ENCODE results near the gene LMOD1.
"Not testable (repeated sequence)": the region's sequence is repeated elsewhere in the genome, so short reads cannot be mapped to it uniquely, and the experiment has no call there.

The LMOD1 gene

DNA sequence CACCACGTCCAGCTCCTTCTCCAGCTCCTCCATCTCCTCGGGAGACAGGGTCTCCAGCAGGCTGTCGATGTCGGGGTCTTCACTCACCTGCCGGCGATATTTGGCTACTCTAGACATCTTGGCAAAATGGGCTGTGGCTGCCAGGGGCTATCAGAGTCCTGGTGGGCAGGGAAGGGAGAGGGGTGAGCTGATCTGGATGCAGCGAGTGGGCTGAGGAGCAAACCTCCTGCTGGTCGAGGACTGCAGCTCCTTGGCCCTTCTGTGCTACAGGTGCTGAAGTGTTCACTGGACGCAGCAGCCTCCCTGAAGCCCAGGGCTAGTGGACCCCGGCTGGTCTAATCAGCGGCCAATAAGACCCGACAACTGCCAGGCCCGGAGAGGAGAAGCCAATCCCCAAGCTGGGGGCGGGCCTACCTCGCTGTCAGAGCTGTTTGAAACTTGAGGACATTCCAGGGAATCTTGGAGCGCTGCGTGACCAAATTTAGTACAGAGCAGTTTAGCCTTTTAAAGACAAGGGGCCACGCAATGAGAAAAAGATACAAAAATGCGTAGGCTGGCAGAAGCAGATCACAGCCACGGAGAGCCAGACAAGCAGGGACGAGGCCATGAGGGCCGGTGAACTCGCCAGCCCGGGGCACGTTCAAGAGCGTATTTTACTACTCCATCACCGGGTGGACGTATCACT lies at the start of gene LMOD1:
TSS of gene LMOD1 (minus strand) at position 325 of the 685 bp plus-strand sequence. CDS start at position 117, 208 bp downstream.
- DNase-seq (ENCODE audit: low read depth in 3 of 3, low spot score in 1 of 3): no peak

- DNase-seq (ENCODE audit: low read depth in 3 of 3, low spot score in 1 of 3): no peak
Observed at GRCh38 chr1:201990427-201990826, 44.1 kb upstream of the LMOD1 start.

GRCh38 chr1:201989354-201990128 lies 43.2 kb upstream of the LMOD1 start:
- no peak for DNase-seq (ENCODE audit: low read depth in 3 of 3, low spot score in 1 of 3)

GRCh38 chr1:201988601-201989000 lies 42.3 kb upstream of the LMOD1 start:
- no peak for DNase-seq (ENCODE audit: low read depth in 3 of 3, low spot score in 1 of 3)

GRCh38 chr1:201985355-201985754 lies 39.0 kb upstream of the LMOD1 start:
- DNase-seq (ENCODE audit: low read depth in 3 of 3, low spot score in 1 of 3): no peak

GRCh38 chr1:201984446-201984845 lies 38.1 kb upstream of the LMOD1 start:
- no peak for DNase-seq (ENCODE audit: low read depth in 3 of 3, low spot score in 1 of 3)

DNA sequence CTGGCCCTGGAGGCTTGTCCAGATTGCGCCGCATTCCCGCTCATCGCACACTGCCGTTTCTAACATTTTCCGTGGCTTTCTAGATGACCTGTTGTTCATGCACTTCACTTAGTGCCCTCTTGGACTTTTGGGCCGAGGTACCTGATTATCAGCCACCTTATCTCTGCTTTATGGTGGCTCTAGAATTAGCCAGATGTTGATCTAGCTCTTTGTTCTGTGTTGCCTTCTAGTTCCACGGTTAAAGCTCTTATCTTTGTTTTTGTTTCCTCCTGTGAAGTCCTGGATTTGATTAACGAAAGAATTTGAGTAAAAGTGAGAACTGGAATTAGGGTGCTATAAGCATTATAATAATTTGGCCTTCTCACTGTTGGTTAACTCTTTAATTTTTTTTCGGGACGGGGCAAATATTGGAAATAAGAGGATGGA lies 37.0 kb upstream of the LMOD1 start:
- no peak for DNase-seq (ENCODE audit: low read depth in 3 of 3, low spot score in 1 of 3)

DNA sequence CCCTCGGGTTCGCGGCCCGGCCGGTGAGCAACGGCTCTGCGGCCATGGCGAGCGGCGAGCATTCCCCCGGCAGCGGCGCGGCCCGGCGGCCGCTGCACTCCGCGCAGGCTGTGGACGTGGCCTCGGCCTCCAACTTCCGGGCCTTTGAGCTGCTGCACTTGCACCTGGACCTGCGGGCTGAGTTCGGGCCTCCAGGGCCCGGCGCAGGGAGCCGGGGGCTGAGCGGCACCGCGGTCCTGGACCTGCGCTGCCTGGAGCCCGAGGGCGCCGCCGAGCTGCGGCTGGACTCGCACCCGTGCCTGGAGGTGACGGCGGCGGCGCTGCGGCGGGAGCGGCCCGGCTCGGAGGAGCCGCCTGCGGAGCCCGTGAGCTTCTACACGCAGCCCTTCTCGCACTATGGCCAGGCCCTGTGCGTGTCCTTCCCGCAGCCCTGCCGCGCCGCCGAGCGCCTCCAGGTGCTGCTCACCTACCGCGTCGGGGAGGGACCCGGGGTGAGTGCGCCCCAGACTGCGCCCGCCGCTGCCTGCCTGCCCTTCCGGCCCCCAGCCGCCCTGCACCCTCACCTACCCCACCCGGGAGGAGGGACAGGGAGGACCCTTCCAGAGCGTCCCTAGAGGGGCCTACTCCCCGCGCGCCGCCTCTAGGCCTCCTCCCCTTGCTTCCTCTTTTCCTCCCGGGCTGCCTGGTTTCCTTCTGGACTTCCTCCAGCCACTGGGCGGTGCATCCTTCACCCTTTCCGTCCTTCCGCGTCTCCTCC lies 36.5 kb upstream of the LMOD1 start, which contains the start of gene RNPEP:
TSS of gene RNPEP (plus strand) at position 26 of the 757 bp plus-strand sequence. CDS start at position 45, 19 bp downstream.
- DNase-seq (ENCODE audit: low read depth in 3 of 3, low spot score in 1 of 3): peak in 2 of 3 donors; percentile 8 to 25

DNA sequence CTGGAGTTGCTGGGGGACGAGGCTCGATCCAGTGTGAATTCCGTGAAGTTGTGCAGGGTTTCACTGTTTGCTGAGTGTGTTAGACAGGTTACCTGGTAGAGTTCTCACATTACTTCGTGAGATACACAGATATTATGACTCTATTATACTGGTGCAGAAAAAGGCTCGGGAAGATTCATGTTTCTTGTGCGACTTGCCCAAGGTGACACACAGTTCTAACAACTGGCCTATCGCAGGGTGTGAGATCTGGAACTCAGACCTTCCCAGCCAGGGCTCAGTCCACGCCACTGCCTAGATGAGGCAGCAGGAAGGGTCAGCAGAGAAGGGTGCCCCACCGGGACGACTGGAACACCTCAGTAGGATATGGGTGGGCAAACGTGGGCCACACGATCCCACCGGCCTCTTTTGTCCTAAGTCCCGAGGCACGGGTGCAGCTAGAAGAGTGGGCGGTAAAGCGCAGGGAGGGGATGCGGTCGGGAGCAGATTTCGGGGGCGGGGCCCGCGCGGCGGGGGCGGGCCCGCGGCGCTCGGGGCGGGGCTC lies 35.8 kb upstream of the LMOD1 start:
- DNase-seq (ENCODE audit: low read depth in 3 of 3, low spot score in 1 of 3): peak in 2 of 3 donors; percentile 42 to 68

GRCh38 chr1:201970334-201971159 lies 24.2 kb upstream of the LMOD1 start:
- no peak for DNase-seq (ENCODE audit: low read depth in 3 of 3, low spot score in 1 of 3)

GRCh38 chr1:201968202-201968925 lies 22.0 kb upstream of the LMOD1 start:
- no peak for DNase-seq (ENCODE audit: low read depth in 3 of 3, low spot score in 1 of 3)

DNA sequence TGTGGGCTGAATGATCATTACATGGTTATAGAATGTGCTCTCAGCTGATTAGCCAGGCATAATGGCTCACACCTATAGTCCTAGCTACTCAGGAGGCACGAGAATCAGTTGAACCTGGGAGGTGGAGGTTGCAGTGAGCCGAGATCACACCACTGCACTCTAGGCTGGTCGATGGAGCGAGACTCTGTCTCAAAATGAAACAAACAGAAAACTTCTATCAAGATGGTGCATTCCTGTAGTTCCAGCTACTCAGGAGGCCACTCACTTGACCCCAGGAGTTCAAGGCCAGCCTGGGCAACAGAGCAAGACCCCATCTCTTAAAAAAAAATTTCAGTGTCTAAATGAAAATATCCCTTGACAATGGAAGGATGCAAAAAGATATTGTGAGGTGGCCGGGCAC lies 19.8 kb upstream of the LMOD1 start:
- DNase-seq (ENCODE audit: low read depth in 3 of 3, low spot score in 1 of 3): no peak

- DNase-seq (ENCODE audit: low read depth in 3 of 3, low spot score in 1 of 3): no peak
Observed at GRCh38 chr1:201964261-201964660, 17.9 kb upstream of the LMOD1 start.

- not testable (repeated sequence) for DNase-seq (ENCODE audit: low read depth in 3 of 3, low spot score in 1 of 3)
Observed at GRCh38 chr1:201962382-201962781, 16.0 kb upstream of the LMOD1 start.

GRCh38 chr1:201958348-201958747 lies 12.0 kb upstream of the LMOD1 start:
- DNase-seq (ENCODE audit: low read depth in 3 of 3, low spot score in 1 of 3): no peak

- no peak for DNase-seq (ENCODE audit: low read depth in 3 of 3, low spot score in 1 of 3)
Observed at GRCh38 chr1:201955729-201956143, 9.4 kb upstream of the LMOD1 start.

- DNase-seq (ENCODE audit: low read depth in 3 of 3, low spot score in 1 of 3): peak; percentile 73 to 85 (median 74)
Observed at GRCh38 chr1:201955009-201955728, 8.8 kb upstream of the LMOD1 start, which contains the start of gene TIMM17A. Gene TIMM17A (plus strand): TSS chr1:201955503. CDS start chr1:201955527, 24 bp downstream.

DNA sequence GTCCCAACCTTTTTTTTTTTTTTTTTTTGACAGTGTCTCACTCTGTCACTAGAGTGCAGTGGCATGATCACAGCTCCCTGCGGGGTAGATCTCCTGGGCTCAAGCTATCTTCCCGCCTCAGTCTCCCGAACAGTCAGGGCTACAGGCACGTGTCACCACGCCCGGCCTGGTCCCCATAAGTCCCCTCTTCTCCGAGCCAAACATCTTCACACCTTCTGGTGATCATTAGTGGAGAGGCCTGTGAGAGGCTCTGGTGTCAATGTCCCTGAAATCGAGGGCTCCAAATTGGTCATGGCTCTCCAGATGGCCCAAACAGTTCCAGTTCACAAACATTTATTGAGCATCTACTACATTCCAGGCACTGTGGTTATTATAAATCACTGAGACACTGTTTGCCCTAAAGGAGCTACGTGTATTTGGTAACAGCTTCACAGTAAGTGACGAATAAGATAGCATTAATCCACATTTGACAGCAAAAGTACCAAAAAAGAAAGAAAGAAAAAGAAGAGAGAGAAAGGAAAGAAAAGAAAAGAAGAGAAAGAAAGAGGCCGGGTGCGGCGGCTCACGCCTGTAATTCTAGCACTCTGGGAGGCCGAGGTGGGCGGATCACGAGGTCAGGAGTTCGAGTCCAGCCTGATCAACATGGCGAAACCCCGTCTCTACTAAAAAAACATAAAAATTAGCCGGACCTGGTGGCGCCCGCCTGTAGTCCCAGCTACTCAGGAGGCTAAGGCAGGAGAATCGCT lies 8.1 kb upstream of the LMOD1 start:
- no peak for DNase-seq (ENCODE audit: low read depth in 3 of 3, low spot score in 1 of 3)
